Measurements from ENCODE around the gene THEMIS.
"Not testable (repeated sequence)": the region's sequence is repeated elsewhere in the genome, so short reads cannot be mapped to it uniquely, and the experiment has no call there.

THEMIS gene

GRCh38 chr6:127914240-127914639 is 13.4 kb upstream of the THEMIS start:
- no peak for DNase-seq

- DNase-seq = no peak
Measured at GRCh38 chr6:127912914-127913313, 12.1 kb upstream of the THEMIS start.

GRCh38 chr6:127907960-127908640 is 7.2 kb upstream of the THEMIS start:
- DNase-seq = no peak

GRCh38 chr6:127904160-127904559 is 3.3 kb upstream of the THEMIS start:
- DNase-seq = no peak

- DNase-seq = no peak
Measured at GRCh38 chr6:127902933-127903332, 2.1 kb upstream of the THEMIS start.

- DNase-seq = no peak
Measured at GRCh38 chr6:127897484-127897883, 3.4 kb downstream of the THEMIS start.

GRCh38 chr6:127894051-127894450 is 6.8 kb downstream of the THEMIS start:
- no peak for DNase-seq

GRCh38 chr6:127893541-127893940 is 7.3 kb downstream of the THEMIS start:
- DNase-seq = no peak

- DNase-seq = no peak
Measured at GRCh38 chr6:127891731-127892326, 9.0 kb downstream of the THEMIS start.

- DNase-seq = no peak
Measured at GRCh38 chr6:127886603-127887002, 14.3 kb downstream of the THEMIS start.

- no peak for DNase-seq
Measured at GRCh38 chr6:127884134-127884533, 16.7 kb downstream of the THEMIS start.

GRCh38 chr6:127881949-127882348 is 18.9 kb downstream of the THEMIS start:
- not testable (repeated sequence) for DNase-seq

- no peak for DNase-seq
Measured at GRCh38 chr6:127880429-127880828, 20.4 kb downstream of the THEMIS start.

GRCh38 chr6:127879685-127880084 is 21.2 kb downstream of the THEMIS start:
- no peak for DNase-seq

GRCh38 chr6:127878115-127878514 is 22.7 kb downstream of the THEMIS start:
- no peak for DNase-seq

GRCh38 chr6:127877231-127877630 is 23.6 kb downstream of the THEMIS start:
- no peak for DNase-seq

GRCh38 chr6:127869772-127870404 is 31.0 kb downstream of the THEMIS start:
- no peak for DNase-seq

GRCh38 chr6:127869183-127869582 is 31.7 kb downstream of the THEMIS start:
- no peak for DNase-seq

GRCh38 chr6:127868338-127868737 is 32.5 kb downstream of the THEMIS start:
- DNase-seq = no peak

GRCh38 chr6:127866766-127867165 is 34.1 kb downstream of the THEMIS start:
- DNase-seq = no peak

- DNase-seq = no peak
Measured at GRCh38 chr6:127865108-127865507, 35.8 kb downstream of the THEMIS start.

GRCh38 chr6:127864701-127865100 is 36.2 kb downstream of the THEMIS start:
- DNase-seq = no peak

GRCh38 chr6:127860723-127861122 is 40.1 kb downstream of the THEMIS start:
- DNase-seq = no peak

GRCh38 chr6:127859956-127860355 is 40.9 kb downstream of the THEMIS start:
- DNase-seq = no peak
